ENCODE data around the gene WIF1.

Gene WIF1

DNA sequence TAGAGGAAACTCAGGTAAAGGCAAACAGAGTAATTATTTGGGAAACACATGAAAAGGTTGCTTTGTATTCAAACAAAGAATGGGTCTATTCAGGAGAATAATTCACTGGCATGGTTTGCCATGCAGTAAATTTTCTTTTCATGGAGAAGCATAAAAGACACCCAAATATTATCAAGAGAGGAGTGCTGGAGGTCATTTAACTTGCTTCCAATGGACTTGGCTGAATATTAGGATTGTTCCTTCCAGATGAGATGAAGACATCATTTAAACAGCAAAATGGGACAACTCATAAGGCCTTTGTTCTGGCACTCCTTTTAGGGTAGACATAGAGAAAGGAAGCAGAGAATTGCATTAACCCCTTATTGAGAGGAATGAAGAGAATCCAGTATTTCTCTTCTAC, 38.7 kb downstream of the WIF1 start:
- no peak for DNase-seq (ENCODE audit: low read depth in 2 of 2)
- no peak for TF ChIP-seq CTCF (IDR thresholded peaks at IDR 0.05; ENCODE audit: low read depth, low read length)
- no peak overlapping the region for H3K4me3 ChIP-seq (replicated peaks in 1 of 2; ENCODE audit: low read depth in 2 of 2, low read length in 2 of 2)

DNA sequence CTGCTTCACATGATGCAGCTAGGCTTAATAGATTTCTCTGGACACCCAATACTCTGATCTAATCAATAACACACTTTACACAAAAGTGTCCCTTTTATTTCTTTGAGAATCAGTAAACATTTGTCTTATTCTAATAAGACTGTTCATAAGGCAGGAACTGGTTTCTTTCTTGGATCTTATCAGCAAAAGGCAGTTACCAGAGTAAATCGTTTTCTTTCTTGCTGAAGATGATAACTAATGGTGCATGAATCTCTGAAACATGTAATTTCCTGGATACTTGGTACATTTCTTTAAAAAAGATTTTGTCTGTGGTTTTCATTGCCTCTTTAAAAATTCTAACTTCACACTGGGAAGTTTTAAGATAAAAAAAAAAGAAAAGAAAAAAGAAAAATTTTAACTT, 39.6 kb downstream of the WIF1 start:
- TF ChIP-seq CTCF (IDR thresholded peaks at IDR 0.05; ENCODE audit: low read depth, low read length), result no peak
- no peak for DNase-seq (ENCODE audit: low read depth in 2 of 2)
- H3K4me3 ChIP-seq (replicated peaks in 1 of 2; ENCODE audit: low read depth in 2 of 2, low read length in 2 of 2), result no peak overlapping the region

GRCh38 chr12:65074932-65075331, 46.2 kb downstream of the WIF1 start:
- no peak overlapping the region for H3K4me3 ChIP-seq (replicated peaks in 1 of 2; ENCODE audit: low read depth in 2 of 2, low read length in 2 of 2)
- no peak for TF ChIP-seq CTCF (IDR thresholded peaks at IDR 0.05; ENCODE audit: low read depth, low read length)
- no peak for DNase-seq (ENCODE audit: low read depth in 2 of 2)

- H3K4me3 ChIP-seq (replicated peaks in 1 of 2; ENCODE audit: low read depth in 2 of 2, low read length in 2 of 2), result no peak overlapping the region
- DNase-seq (ENCODE audit: low read depth in 2 of 2), result no peak
- TF ChIP-seq CTCF (IDR thresholded peaks at IDR 0.05; ENCODE audit: low read depth, low read length), result no peak
Measured at GRCh38 chr12:65069336-65069735, 51.8 kb downstream of the WIF1 start.

DNA sequence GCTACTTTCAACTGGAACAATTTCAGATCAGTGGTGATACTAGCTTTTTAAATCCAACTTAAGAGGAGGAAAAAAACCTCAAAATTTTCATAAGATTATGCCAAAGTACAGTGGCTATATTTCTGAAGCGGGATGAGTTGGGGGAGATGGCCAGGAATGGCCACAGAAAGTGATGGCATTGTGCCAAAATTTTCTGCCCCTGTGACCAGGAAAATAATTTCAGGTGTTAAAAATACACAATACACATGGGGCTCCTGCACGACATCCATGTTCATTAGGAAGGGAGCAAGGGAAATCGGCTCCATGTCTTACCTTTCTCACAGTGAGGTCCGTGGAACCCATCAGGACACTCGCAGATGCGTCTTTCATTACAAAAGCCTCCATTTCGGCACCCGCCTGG, 53.7 kb downstream of the WIF1 start:
- no peak for TF ChIP-seq CTCF (IDR thresholded peaks at IDR 0.05; ENCODE audit: low read depth, low read length)
- H3K4me3 ChIP-seq (replicated peaks in 1 of 2; ENCODE audit: low read depth in 2 of 2, low read length in 2 of 2), result no peak overlapping the region

GRCh38 chr12:65055859-65056258, 65.2 kb downstream of the WIF1 start:
- no peak for TF ChIP-seq CTCF (IDR thresholded peaks at IDR 0.05; ENCODE audit: low read depth, low read length)
- no peak for DNase-seq (ENCODE audit: low read depth in 2 of 2)
- H3K4me3 ChIP-seq (replicated peaks in 1 of 2; ENCODE audit: low read depth in 2 of 2, low read length in 2 of 2), result no peak overlapping the region

More for the DNA sequence above, 53.7 kb downstream of the WIF1 start:
- DNase-seq (ENCODE audit: low read depth in 2 of 2), result no peak

GRCh38 chr12:65051218-65051617, 69.9 kb downstream of the WIF1 start:
- no peak for TF ChIP-seq CTCF (IDR thresholded peaks at IDR 0.05; ENCODE audit: low read depth, low read length)
- DNase-seq (ENCODE audit: low read depth in 2 of 2), result no peak
- H3K4me3 ChIP-seq (replicated peaks in 1 of 2; ENCODE audit: low read depth in 2 of 2, low read length in 2 of 2), result no peak overlapping the region

Data from cardiac fibroblast (primary cell).